Activated B cell treated with CpG ODN at 0.5 μM for 24 hours (primary cell): ENCODE data around the gene CENPVL3. TPM values are rescaled to one million over a fixed set of nuclear protein-coding genes. Genes with fewer than 3 reads are reported as not detected.
"Not testable (repeated sequence)": the region's sequence is repeated elsewhere in the genome, so short reads cannot be mapped to it uniquely, and the experiment has no call there.

Source experiments
- ATAC-seq: fragments of 200-7000 bp; cut with Tn5 transposase; one replicate; pipeline ENCODE4 v1.10.0; 2021; ENCODE audit warnings: low read depth, mild to moderate bottlenecking, moderate library complexity
- CTCF ChIA-PET: fragments of 350-600 bp; sonication (Branson Sonifier 250); formaldehyde crosslinking; loops from one replicate; lab custom pipeline; 2021; ENCODE audit warnings: antibody characterized with exemption; lab: Charles Lee
- POLR2A ChIA-PET: fragments of 350-600 bp; sonication (Branson Sonifier 250); formaldehyde crosslinking; loops from one replicate; lab custom pipeline; 2021; ENCODE audit warnings: antibody characterized with exemption; lab: Charles Lee
- DNase-seq: peaks from one replicate; pipeline ENCODE4 v3.0.0; 2022
- H3K27ac Mint-ChIP-seq: one replicate; pipeline ENCODE4 v1.8.0; 2020; ENCODE audit warnings: mixed read lengths
- H3K27me3 Mint-ChIP-seq: one replicate; pipeline ENCODE4 v1.8.0; 2021; ENCODE audit warnings: mixed read lengths
- H3K36me3 Mint-ChIP-seq: one replicate; pipeline ENCODE4 v1.8.0; 2021; ENCODE audit warnings: low read depth, mixed read lengths
- H3K4me1 Mint-ChIP-seq: one replicate; pipeline ENCODE4 v1.8.0; 2021; ENCODE audit warnings: mixed read lengths
- H3K4me3 Mint-ChIP-seq: one replicate; pipeline ENCODE4 v1.8.0; 2020; ENCODE audit warnings: mild to moderate bottlenecking, mixed read lengths
- H3K9me3 Mint-ChIP-seq: one replicate; pipeline ENCODE4 v1.8.0; 2020; ENCODE audit warnings: mixed read lengths
- CTCF ChIP-seq: fragments of 200-600 bp; IDR thresholded peaks from one replicate; pipeline ENCODE4 v1.8.0; 2022; ENCODE audit warnings: antibody characterized with exemption, mild to moderate bottlenecking
- intact Hi-C: fragments of 100-400 bp; cut with micrococcal nuclease; formaldehyde crosslinking; loops from one replicate; pipeline ENCODE4 v1.15.1; 2024
- total RNA-seq: library from RNA; stranded (reverse); gene quantifications from 2 replicates; pipeline ENCODE4 v1.2.3, GENCODE V29; 2022

Gene CENPVL3
- not detected in 2 replicates for total RNA-seq

GRCh38 chrX:51618241-51619155 lies at the start of gene CENPVL3:
Gene CENPVL3 (minus strand): TSS chrX:51618912. CDS start chrX:51618873, 39 bp downstream.
- intact Hi-C loops, H3K4me1 Mint-ChIP-seq, CTCF ChIA-PET, DNase-seq, ATAC-seq, POLR2A ChIA-PET, H3K36me3 Mint-ChIP-seq, H3K27ac Mint-ChIP-seq, H3K9me3 Mint-ChIP-seq: not testable (repeated sequence)
- peak within 1 kb of the TSS; percentile 76 for H3K4me3 Mint-ChIP-seq
- peaks cover 31% of the 10 kb centered on the region for H3K27me3 Mint-ChIP-seq

- POLR2A ChIA-PET: no interaction called here
Observed at GRCh38 chrX:51665981-51666380, 47.3 kb upstream of the CENPVL3 start.

GRCh38 chrX:51643377-51643776 lies 24.7 kb upstream of the CENPVL3 start:
- H3K27ac Mint-ChIP-seq: no peak overlapping the region
- TF ChIP-seq CTCF: no peak
- H3K4me3 Mint-ChIP-seq: no peak overlapping the region
- CTCF ChIA-PET: no interaction called here
- no peaks in the 10 kb centered on the region for H3K9me3 Mint-ChIP-seq
- POLR2A ChIA-PET: no interaction called here
- ATAC-seq (no peak), DNase-seq (no peak)
- intact Hi-C loops: no loop called here
- H3K36me3 Mint-ChIP-seq: no peaks in the 10 kb centered on the region
- H3K27me3 Mint-ChIP-seq: peaks cover 10% of the 10 kb centered on the region
- no peaks in the 10 kb centered on the region for H3K4me1 Mint-ChIP-seq

More at GRCh38 chrX:51665981-51666380, 47.3 kb upstream of the CENPVL3 start:
- intact Hi-C loops: no loop called here
- no peak for ATAC-seq
- peaks cover 4% of the 10 kb centered on the region for H3K27me3 Mint-ChIP-seq
- no peaks in the 10 kb centered on the region for H3K9me3 Mint-ChIP-seq
- DNase-seq: no peak
- no peak for TF ChIP-seq CTCF
- CTCF ChIA-PET: no interaction called here
- H3K4me3 Mint-ChIP-seq: no peak overlapping the region
- no peak overlapping the region for H3K27ac Mint-ChIP-seq
- H3K4me1 Mint-ChIP-seq: no peaks in the 10 kb centered on the region
- no peaks in the 10 kb centered on the region for H3K36me3 Mint-ChIP-seq

GRCh38 chrX:51641421-51642021 lies 22.8 kb upstream of the CENPVL3 start:
- no peak overlapping the region for H3K27ac Mint-ChIP-seq
- no peak for ATAC-seq
- no peaks in the 10 kb centered on the region for H3K36me3 Mint-ChIP-seq
- intact Hi-C loops: loop anchor here (1.0 kb wide), 1 partner anchor 162 kb away; no protein-coding TSS in a partner anchor
- TF ChIP-seq CTCF: no peak
- ChIA-PET POLR2A (interaction anchor here (0.9 kb wide), 1 partner anchor 620 kb away, joined by 3 read pairs; no protein-coding TSS in a partner anchor), CTCF (no interaction called here)
- H3K27me3 Mint-ChIP-seq: peaks cover 10% of the 10 kb centered on the region
- H3K4me1 Mint-ChIP-seq: no peaks in the 10 kb centered on the region
- DNase-seq: no peak
- no peak overlapping the region for H3K4me3 Mint-ChIP-seq
- H3K9me3 Mint-ChIP-seq: no peaks in the 10 kb centered on the region

GRCh38 chrX:51636511-51636910 lies 17.8 kb upstream of the CENPVL3 start:
- POLR2A ChIA-PET, DNase-seq, ATAC-seq, H3K36me3 Mint-ChIP-seq, H3K4me1 Mint-ChIP-seq, H3K27me3 Mint-ChIP-seq, H3K4me3 Mint-ChIP-seq, CTCF ChIA-PET, H3K27ac Mint-ChIP-seq, H3K9me3 Mint-ChIP-seq, intact Hi-C loops: not testable (repeated sequence)
